Omental fat pad (tissue), 4 donors: ENCODE measurements around the gene RCVRN. TPM values are rescaled to one million over a fixed set of nuclear protein-coding genes. Genes with fewer than 3 reads are reported as not detected.

Experiments used
- ATAC-seq: fragments of 150-250 bp; one replicate; pipeline ENCODE4 v1.9.1; 2016; ENCODE audit warnings: mild to moderate bottlenecking, moderate library complexity; ENCODE audit not compliant: low FRiP score
- DNase-seq: peaks from one replicate; pipeline ENCODE4 v3.0.0-alpha.2; 2019; ENCODE audit warnings: low spot score
- total RNA-seq, 4 donors: library from RNA; depleted of rRNA; stranded (reverse); fragments of >200 nt; gene quantifications; one replicate each; pipeline ENCODE4 v1.1.0, GENCODE V29; 2016
- TF ChIP-seq, protein P1 (sequence below), 3 donors: fragments of 450-650 bp; IDR thresholded peaks; one replicate each; pipeline ENCODE4 v1.5.1; 2016 to 2017; ENCODE audit warnings: antibody characterized with exemption in 3 of 3, mild to moderate bottlenecking in 3 of 3, moderate library complexity in 2 of 3

RCVRN gene
- total RNA-seq, 4 donors from 2014 or later = 0.24 to 0.65 (median 0.60) TPM

- DNase-seq (no peak), ATAC-seq (no peak)
- TF ChIP-seq, protein P1, sequence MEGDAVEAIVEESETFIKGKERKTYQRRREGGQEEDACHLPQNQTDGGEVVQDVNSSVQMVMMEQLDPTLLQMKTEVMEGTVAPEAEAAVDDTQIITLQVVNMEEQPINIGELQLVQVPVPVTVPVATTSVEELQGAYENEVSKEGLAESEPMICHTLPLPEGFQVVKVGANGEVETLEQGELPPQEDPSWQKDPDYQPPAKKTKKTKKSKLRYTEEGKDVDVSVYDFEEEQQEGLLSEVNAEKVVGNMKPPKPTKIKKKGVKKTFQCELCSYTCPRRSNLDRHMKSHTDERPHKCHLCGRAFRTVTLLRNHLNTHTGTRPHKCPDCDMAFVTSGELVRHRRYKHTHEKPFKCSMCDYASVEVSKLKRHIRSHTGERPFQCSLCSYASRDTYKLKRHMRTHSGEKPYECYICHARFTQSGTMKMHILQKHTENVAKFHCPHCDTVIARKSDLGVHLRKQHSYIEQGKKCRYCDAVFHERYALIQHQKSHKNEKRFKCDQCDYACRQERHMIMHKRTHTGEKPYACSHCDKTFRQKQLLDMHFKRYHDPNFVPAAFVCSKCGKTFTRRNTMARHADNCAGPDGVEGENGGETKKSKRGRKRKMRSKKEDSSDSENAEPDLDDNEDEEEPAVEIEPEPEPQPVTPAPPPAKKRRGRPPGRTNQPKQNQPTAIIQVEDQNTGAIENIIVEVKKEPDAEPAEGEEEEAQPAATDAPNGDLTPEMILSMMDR (IDR thresholded peaks at IDR 0.05) = no peak
Measured at GRCh38 chr17:9862949-9863348, 42.1 kb downstream of the RCVRN start.

- TF ChIP-seq, protein P1 (IDR thresholded peaks at IDR 0.05) = no peak
- no peak for DNase-seq
- ATAC-seq = no peak
Measured at GRCh38 chr17:9862220-9862619, 42.9 kb downstream of the RCVRN start.

GRCh38 chr17:9860851-9861250 is 44.2 kb downstream of the RCVRN start:
- TF ChIP-seq, protein P1 (IDR thresholded peaks at IDR 0.05) = no peak
- no peak for ATAC-seq
- no peak for DNase-seq

GRCh38 chr17:9859781-9860180 is 45.3 kb downstream of the RCVRN start:
- no peak for DNase-seq
- no peak for ATAC-seq
- TF ChIP-seq, protein P1 (IDR thresholded peaks at IDR 0.05) = no peak

- TF ChIP-seq, protein P1 (IDR thresholded peaks at IDR 0.05) = no peak
- ATAC-seq (no peak), DNase-seq (no peak)
Measured at GRCh38 chr17:9855036-9855435, 50.0 kb downstream of the RCVRN start.

GRCh38 chr17:9854255-9854654 is 50.8 kb downstream of the RCVRN start:
- TF ChIP-seq, protein P1 (IDR thresholded peaks at IDR 0.05) = no peak
- ATAC-seq (no peak), DNase-seq (no peak)

GRCh38 chr17:9850151-9850550 is 54.9 kb downstream of the RCVRN start:
- TF ChIP-seq, protein P1 (IDR thresholded peaks at IDR 0.05) = no peak
- DNase-seq (no peak), ATAC-seq (no peak)

Other genes starting within 250 kb of the RCVRN start
- not detected for gene DHRS7C, start 113.7 kb downstream of the RCVRN start, total RNA-seq
- gene GSG1L2, start 83.2 kb downstream of the RCVRN start, total RNA-seq = not detected
- 10 to 100 TPM; 11.2 to 33.0 (median 21.3) TPM for gene GLP2R, start 79.3 kb downstream of the RCVRN start, total RNA-seq